ENCODE data around the gene CEP83. TPM values are rescaled to one million over a fixed set of nuclear protein-coding genes. Genes with fewer than 3 reads are reported as not detected.

The CEP83 gene
- total and polyA plus RNA-seq, 9 of the 15 experiments (the other 6 are each of a cell fraction or from before 2014, with no cell fraction given), result 5.3 to 40.5 (median 31.3) TPM

DNA sequence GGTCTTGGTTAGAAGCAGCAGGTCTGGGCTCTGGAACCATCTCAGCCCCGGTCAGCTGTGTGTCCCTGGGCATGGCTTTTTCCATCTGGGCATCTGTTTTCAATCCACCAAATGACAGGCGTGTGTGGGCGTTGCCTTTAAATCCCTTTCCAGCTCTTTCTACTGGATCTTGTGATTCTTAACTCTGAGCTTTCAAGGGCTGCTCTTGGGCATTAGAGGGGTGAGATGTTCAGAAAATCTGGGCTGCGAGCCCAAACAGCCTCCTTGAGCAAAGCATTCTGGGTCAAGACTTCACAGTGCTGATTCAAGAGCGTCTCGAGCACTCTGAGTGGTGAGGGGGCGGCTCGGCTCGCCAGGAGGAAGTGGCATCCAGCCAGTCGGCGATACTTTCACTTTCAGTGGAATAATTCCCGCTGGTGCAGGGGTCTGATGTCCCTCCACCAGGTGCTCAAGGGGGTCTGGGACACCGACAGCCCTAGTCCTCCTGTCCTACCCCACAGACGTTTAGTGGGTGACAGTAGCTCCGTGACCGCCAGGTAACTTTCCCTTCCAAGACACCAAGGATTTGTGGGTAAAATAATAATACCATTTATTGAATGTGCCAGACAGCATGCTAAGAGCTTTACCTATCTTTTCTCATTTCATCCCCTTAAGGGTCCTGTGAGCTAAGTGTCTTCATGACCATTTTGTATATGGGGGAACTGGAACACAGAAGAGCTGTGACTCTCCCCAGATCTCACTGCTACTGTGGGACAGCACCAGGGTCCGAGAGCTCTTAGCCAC, 197.2 kb downstream of the CEP83 start (continued):
- TF ChIP-seq BRD9 (IDR thresholded peaks at IDR 0.05; ENCODE audit: low read depth, partially characterized antibody), result no peak
- TF ChIP-seq, protein P1, sequence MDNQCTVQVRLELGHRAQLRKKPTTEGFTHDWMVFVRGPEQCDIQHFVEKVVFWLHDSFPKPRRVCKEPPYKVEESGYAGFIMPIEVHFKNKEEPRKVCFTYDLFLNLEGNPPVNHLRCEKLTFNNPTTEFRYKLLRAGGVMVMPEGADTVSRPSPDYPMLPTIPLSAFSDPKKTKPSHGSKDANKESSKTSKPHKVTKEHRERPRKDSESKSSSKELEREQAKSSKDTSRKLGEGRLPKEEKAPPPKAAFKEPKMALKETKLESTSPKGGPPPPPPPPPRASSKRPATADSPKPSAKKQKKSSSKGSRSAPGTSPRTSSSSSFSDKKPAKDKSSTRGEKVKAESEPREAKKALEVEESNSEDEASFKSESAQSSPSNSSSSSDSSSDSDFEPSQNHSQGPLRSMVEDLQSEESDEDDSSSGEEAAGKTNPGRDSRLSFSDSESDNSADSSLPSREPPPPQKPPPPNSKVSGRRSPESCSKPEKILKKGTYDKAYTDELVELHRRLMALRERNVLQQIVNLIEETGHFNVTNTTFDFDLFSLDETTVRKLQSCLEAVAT (IDR thresholded peaks at IDR 0.05), result 0 out of 4 replicates have a peak, but pooled peaks of 1 of the 2 experiments have one; percentile 45
- no peak for TF ChIP-seq ESRRB (CRISPR knock-in tag; IDR thresholded peaks at IDR 0.05; ENCODE audit: borderline replicate concordance)
- no peak for TF ChIP-seq ZNF436 (CRISPR knock-in tag; IDR thresholded peaks at IDR 0.05)
- TF ChIP-seq ZNF143 (CRISPR knock-in tag; IDR thresholded peaks at IDR 0.05), result peak; percentile 42; the same call in 1 of the 2 replicates
- TF ChIP-seq ZNF431 (CRISPR knock-in tag; IDR thresholded peaks at IDR 0.05), result no peak
- no peak for TF ChIP-seq HDGF (IDR thresholded peaks at IDR 0.05)
- no peak for TF ChIP-seq NR3C1 (CRISPR knock-in tag; IDR thresholded peaks at IDR 0.05)
- TF ChIP-seq ARID1B (IDR thresholded peaks at IDR 0.05), result no peak
- TF ChIP-seq ZNF146 (CRISPR knock-in tag; IDR thresholded peaks at IDR 0.05; ENCODE audit: unreplicated experiment), result no peak
- TF ChIP-seq ZKSCAN8 (CRISPR knock-in tag; IDR thresholded peaks at IDR 0.05), result no peak
- TF ChIP-seq, protein P2, sequence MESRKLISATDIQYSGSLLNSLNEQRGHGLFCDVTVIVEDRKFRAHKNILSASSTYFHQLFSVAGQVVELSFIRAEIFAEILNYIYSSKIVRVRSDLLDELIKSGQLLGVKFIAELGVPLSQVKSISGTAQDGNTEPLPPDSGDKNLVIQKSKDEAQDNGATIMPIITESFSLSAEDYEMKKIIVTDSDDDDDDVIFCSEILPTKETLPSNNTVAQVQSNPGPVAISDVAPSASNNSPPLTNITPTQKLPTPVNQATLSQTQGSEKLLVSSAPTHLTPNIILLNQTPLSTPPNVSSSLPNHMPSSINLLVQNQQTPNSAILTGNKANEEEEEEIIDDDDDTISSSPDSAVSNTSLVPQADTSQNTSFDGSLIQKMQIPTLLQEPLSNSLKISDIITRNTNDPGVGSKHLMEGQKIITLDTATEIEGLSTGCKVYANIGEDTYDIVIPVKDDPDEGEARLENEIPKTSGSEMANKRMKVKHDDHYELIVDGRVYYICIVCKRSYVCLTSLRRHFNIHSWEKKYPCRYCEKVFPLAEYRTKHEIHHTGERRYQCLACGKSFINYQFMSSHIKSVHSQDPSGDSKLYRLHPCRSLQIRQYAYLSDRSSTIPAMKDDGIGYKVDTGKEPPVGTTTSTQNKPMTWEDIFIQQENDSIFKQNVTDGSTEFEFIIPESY (CRISPR knock-in tag; IDR thresholded peaks at IDR 0.05), result no peak
- TF ChIP-seq ZNF354B (CRISPR knock-in tag; IDR thresholded peaks at IDR 0.05), result no peak
- TF ChIP-seq TEAD4 (IDR thresholded peaks at IDR 0.05; ENCODE audit: low read length), result no peak
- TF ChIP-seq TEAD4 (CRISPR knock-in tag; IDR thresholded peaks at IDR 0.05; ENCODE audit: borderline replicate concordance), result no peak
- TF ChIP-seq, protein P3, sequence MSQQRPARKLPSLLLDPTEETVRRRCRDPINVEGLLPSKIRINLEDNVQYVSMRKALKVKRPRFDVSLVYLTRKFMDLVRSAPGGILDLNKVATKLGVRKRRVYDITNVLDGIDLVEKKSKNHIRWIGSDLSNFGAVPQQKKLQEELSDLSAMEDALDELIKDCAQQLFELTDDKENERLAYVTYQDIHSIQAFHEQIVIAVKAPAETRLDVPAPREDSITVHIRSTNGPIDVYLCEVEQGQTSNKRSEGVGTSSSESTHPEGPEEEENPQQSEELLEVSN (IDR thresholded peaks at IDR 0.05; ENCODE audit: borderline replicate concordance in 1 of 2, extremely low read depth in 1 of 2, insufficient read depth in 1 of 2, insufficient read length in 1 of 2, low read depth in 1 of 2, low read length in 1 of 2, poor library complexity in 1 of 2, severe bottlenecking in 1 of 2), result no peak
- no peak for TF ChIP-seq ARID2 (IDR thresholded peaks at IDR 0.05)
- TF ChIP-seq PCBP1 (IDR thresholded peaks at IDR 0.05; ENCODE audit: low read depth, low read length, poor library complexity, severe bottlenecking), result no peak
- TF ChIP-seq, protein P4, sequence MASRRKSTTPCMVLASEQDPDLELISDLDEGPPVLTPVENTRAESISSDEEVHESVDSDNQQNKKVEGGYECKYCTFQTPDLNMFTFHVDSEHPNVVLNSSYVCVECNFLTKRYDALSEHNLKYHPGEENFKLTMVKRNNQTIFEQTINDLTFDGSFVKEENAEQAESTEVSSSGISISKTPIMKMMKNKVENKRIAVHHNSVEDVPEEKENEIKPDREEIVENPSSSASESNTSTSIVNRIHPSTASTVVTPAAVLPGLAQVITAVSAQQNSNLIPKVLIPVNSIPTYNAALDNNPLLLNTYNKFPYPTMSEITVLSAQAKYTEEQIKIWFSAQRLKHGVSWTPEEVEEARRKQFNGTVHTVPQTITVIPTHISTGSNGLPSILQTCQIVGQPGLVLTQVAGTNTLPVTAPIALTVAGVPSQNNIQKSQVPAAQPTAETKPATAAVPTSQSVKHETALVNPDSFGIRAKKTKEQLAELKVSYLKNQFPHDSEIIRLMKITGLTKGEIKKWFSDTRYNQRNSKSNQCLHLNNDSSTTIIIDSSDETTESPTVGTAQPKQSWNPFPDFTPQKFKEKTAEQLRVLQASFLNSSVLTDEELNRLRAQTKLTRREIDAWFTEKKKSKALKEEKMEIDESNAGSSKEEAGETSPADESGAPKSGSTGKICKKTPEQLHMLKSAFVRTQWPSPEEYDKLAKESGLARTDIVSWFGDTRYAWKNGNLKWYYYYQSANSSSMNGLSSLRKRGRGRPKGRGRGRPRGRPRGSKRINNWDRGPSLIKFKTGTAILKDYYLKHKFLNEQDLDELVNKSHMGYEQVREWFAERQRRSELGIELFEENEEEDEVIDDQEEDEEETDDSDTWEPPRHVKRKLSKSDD (conservative IDR thresholded peaks at IDR 0.05; ENCODE audit: low read length), result no peak
- TF ChIP-seq ZNF586 (CRISPR knock-in tag; conservative IDR thresholded peaks at IDR 0.05), result no peak
- TF ChIP-seq, protein P5, sequence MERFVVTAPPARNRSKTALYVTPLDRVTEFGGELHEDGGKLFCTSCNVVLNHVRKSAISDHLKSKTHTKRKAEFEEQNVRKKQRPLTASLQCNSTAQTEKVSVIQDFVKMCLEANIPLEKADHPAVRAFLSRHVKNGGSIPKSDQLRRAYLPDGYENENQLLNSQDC (CRISPR knock-in tag; IDR thresholded peaks at IDR 0.05), result no peak

All from K562 (cell line).